GM10266 (cell line): ENCODE data around the gene SORCS2.

Experiments used
- DNase-seq: peaks from one replicate; pipeline ENCODE4 v3.0.0; 2012; ENCODE audit errors: extremely low spot score
- TF ChIP-seq, protein P1 (sequence below): IDR thresholded peaks from 2 replicates; pipeline ENCODE4 v1.5.1; 2012; ENCODE audit warnings: mild to moderate bottlenecking, low read depth; ENCODE audit not compliant: control insufficient read depth, insufficient read depth; ENCODE audit errors: missing control alignments

Gene SORCS2

DNA sequence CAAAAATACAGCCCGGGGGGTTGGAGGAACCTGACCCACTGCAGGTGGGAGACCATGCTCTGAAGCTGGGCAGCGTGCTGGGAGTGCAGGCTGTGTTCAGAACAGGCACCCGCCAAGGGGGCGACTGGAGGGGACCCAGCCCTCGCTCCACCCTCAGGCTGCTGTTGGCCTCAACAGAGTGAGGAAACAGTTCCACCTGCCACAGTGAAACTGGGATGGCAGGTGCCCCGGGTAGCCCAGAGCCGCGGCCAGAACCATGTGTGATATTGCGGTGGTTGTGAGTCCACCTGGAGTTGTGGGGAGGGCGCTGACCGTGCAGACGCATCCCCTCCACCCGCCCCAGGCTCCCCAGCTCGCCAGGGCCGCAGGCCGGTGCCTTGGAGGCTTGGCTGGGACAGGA, 288.1 kb downstream of the SORCS2 start:
- TF ChIP-seq, protein P1, sequence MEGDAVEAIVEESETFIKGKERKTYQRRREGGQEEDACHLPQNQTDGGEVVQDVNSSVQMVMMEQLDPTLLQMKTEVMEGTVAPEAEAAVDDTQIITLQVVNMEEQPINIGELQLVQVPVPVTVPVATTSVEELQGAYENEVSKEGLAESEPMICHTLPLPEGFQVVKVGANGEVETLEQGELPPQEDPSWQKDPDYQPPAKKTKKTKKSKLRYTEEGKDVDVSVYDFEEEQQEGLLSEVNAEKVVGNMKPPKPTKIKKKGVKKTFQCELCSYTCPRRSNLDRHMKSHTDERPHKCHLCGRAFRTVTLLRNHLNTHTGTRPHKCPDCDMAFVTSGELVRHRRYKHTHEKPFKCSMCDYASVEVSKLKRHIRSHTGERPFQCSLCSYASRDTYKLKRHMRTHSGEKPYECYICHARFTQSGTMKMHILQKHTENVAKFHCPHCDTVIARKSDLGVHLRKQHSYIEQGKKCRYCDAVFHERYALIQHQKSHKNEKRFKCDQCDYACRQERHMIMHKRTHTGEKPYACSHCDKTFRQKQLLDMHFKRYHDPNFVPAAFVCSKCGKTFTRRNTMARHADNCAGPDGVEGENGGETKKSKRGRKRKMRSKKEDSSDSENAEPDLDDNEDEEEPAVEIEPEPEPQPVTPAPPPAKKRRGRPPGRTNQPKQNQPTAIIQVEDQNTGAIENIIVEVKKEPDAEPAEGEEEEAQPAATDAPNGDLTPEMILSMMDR: no peak
- no peak for DNase-seq

DNA sequence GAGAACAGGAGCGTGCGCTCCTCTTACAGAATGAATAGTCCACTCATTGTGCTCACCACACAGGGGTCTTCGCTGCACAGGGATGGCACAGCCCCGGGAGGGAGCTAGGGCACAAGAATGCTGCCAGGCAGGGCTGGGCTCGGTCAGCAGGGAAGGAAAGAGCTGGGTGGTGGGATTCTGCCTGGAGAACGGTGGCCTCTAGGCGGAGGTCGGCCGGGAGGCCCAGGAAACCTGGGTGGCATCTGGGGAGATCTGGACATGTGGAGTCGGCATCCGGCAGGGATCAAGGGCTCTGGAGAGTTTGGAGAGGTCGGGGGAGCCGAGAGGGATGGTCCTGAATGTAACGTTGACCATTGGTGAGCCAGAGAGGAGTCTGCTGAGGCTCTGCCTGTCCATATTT, 288.9 kb downstream of the SORCS2 start:
- TF ChIP-seq, protein P1: no peak
- DNase-seq: no peak

DNA sequence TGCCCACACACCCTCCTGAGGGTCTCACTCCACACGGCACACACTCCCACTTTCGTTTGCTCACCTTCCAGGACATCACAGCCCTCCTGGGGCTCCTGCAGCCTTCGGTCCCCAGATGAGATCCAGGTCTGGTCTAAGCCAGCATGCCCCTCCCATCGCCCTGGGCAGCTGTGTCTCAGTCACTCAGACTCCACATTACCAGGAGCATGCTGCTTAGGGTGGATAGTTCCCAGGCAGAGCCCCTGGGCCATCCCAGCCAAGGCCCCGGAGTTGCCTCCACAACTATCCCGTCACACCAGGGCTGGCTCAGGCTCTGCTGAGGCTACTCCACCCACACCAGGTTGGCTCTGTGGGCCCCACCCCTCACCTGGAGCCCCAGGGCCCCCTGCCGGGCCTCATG, 292.8 kb downstream of the SORCS2 start:
- no peak for DNase-seq
- TF ChIP-seq, protein P1: no peak

DNA sequence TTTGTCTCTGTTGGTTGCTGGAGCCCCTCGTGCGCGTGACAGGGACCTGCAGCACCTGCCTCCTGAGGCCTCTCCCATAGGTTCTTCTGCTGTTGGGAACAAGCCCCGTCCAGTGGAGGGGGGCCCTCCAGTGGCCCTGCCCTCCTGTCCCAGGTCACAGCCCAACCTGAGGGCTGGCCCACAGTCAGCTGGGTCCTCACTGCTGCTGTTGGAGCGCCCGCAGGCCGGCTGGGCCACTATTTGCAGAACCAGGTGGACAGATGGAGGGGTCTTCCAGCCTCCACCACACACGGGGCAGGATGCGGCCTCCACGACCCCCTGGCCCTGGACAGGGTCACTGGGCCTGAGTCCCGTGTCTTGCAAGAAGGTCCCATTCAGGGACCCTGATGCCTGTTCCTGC, 293.8 kb downstream of the SORCS2 start:
- TF ChIP-seq, protein P1: no peak
- DNase-seq: no peak

DNA sequence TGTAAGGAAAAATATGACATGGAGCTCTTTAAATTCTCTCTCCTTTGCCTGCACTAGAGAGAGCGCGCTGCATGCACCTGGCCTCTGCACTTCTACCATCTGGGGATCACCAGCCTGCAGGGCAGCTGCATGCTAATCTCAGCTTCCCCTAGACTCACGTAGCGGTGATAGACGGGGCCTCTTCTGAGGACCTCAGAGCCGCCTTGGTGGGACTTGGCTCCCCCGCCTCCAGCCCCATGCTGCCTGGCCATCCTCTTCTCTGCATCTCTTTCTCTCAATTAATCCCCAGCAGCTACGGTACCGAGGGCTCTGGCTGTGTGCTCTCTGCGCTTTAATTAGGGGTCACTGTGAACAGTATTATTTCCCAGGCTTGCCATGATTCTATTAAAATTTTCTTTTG, 295.2 kb downstream of the SORCS2 start:
- TF ChIP-seq, protein P1: no peak
- no peak for DNase-seq

DNA sequence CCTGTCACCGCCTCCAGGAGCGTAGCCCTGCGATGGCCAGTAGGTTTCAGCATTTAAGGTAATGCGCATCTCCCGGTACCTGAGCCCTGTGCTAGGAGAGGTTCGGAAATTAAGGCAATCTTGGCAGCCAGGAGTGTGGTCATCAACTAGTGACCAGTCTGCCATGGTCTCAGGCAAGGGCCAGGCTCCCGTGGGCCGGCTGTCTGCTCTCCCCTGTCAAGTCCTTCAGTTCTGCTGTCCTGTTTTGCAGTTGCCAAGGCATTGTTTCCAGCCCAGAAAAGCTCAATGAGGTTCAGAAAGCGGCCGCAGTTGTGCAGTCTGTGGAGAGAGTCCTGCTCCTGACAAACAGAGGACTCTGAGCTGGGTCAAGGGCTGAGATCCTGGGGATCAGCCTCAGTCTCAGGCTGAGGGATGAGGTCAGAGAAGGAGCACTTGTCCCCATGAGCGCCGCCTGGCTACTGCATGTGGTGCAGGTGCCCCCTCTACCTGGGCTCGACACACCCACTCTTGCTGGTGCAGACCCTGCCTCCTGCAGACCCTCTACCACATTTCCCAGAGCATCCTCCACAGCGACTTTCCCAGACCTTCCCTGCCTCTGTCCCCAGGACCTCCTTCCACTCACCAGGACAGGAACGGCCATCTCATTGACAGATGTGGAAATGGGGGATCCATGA, 295.8 kb downstream of the SORCS2 start:
- TF ChIP-seq, protein P1: no peak
- DNase-seq: no peak

DNA sequence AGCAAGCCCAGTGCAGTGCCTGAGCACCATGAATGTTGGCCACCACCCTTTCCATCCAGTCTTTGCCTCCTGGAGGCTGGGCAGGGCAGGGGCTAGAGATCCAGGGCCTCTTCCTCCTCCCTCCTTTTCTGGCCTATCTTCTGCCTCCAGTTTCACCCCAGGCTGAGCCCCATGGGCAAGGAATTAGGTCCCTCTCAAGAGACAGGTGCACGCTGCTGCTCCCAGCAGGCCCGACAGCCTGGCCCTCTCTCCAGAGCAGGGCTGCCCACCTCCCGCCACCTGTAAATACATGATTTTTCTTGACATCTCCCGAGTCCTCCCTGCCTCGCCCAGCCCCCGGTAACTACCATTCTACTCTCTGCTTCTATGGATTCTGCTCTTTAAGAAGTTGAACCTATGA, 299.6 kb downstream of the SORCS2 start:
- TF ChIP-seq, protein P1: no peak
- no peak for DNase-seq
